Fibroblast of pulmonary artery (primary cell): ENCODE measurements around the gene LCE7A.

ENCODE experiments used
- DNase-seq: peaks from one replicate; pipeline ENCODE4 v3.0.0-alpha.2; 2010; ENCODE audit warnings: low read depth
- H3K4me3 ChIP-seq: replicated peaks from 2 replicates; pipeline ENCODE4 v1.5.1; 2011; ENCODE audit warnings: low read depth, mild to moderate bottlenecking, control low read depth, low read length, moderate library complexity
- TF ChIP-seq, protein P1 (sequence below): IDR thresholded peaks from 2 replicates; pipeline ENCODE4 v1.5.1; 2011; ENCODE audit warnings: mild to moderate bottlenecking, control low read depth, low read length, inconsistent platforms; ENCODE audit errors: missing control alignments

The LCE7A gene, protein sequence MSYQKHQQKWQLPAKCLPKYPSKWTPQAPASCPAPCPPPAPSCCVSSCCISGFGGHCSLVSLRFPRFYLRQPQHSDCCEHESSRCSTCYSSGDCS

DNA sequence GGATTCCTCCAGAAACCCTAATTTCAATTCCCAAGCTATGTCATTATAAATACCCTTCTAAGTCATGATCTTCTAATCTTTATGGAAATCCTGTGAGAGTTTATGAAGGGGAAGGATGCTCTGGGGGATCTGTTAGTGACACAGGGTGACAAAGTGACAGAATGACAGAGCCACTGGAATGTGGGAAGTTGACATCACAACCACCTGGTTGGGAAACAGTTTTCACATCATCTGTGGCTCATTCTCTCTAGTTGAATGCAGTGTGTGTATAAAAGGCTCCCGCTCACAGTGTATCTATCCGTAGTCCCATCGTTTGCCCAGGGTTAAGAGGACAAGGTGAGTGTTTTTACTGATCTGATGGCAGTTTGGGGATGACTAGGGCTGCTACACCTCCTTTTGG is at the start of gene LCE7A:
Gene LCE7A, plus strand, starts transcription at position 301 of the 400 bp plus-strand sequence. CDS start 702 bp downstream, outside the sequence.
- no peak for DNase-seq
- TF ChIP-seq, protein P1, sequence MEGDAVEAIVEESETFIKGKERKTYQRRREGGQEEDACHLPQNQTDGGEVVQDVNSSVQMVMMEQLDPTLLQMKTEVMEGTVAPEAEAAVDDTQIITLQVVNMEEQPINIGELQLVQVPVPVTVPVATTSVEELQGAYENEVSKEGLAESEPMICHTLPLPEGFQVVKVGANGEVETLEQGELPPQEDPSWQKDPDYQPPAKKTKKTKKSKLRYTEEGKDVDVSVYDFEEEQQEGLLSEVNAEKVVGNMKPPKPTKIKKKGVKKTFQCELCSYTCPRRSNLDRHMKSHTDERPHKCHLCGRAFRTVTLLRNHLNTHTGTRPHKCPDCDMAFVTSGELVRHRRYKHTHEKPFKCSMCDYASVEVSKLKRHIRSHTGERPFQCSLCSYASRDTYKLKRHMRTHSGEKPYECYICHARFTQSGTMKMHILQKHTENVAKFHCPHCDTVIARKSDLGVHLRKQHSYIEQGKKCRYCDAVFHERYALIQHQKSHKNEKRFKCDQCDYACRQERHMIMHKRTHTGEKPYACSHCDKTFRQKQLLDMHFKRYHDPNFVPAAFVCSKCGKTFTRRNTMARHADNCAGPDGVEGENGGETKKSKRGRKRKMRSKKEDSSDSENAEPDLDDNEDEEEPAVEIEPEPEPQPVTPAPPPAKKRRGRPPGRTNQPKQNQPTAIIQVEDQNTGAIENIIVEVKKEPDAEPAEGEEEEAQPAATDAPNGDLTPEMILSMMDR = no peak
- H3K4me3 ChIP-seq = no peak within 1 kb of the TSS

DNA sequence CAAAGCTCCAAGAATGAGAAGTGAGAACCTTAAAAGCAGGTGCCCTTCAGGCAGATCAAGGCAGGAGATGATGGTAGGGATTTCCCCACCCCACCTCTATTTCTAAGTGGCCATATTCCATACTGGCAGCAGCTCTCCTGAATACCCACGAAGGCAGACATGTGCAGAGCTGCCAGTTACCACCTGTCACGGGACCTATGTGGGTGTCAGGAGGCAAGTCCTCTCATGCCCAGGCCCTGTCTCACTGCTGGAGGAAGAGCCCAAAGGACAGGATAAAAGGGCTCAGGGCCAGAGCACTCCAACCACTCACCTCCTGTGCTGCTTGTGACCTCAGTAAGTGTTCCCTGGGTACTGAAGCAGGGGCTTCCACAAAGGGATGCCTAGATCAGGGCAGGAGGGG is 48.7 kb upstream of the LCE7A start:
- no peak for DNase-seq
- TF ChIP-seq, protein P1 = no peak
- H3K4me3 ChIP-seq = no peak overlapping the region

DNA sequence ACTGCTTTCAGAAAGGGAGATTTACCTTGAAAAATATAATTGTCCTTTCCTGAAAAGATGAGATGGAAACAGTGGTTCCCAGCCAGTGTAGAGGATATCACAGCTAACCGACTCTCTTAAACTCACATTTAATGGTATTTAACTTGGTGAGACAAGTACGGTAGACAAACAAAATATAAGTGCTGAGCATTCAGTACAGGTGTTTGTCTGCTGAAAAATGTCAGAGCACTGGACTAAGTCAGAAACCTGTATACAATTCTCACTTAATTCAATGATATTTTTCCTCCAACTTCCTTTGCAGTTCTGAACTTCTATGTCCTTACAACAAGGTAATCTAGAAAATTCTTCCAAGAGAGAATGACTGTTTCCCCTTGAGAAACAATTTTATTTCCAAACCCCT is 48.1 kb upstream of the LCE7A start, which contains the start of gene LCE1B:
Gene LCE1B, plus strand, starts transcription at position 301 of the 400 bp plus-strand sequence. CDS start 476 bp downstream, outside the sequence.
- TF ChIP-seq, protein P1 = no peak

DNA sequence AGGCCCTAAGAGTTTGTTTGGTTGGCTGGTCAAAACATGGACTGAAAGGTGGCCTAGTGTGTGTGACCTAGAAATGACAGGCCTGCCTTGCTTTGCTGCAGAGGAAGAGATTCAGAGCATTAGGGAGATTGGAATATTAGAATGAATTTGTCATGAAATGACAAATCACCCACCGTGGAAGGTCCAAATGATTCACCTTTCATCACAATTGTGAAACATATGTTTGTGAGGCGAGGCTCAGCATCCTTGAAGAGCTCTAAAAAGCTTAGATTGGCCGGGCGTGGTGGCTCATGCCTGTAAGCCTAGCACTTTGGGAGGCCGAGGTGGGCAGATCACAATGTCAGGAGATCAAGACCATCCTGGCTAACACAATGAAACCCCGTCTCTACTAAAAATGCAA is 42.5 kb upstream of the LCE7A start:
- TF ChIP-seq, protein P1 = no peak
- DNase-seq = no peak
- no peak overlapping the region for H3K4me3 ChIP-seq

More for the DNA sequence above, 48.1 kb upstream of the LCE7A start, which contains the start of gene LCE1B:
- DNase-seq = no peak
- H3K4me3 ChIP-seq = no peak within 1 kb of the TSS

DNA sequence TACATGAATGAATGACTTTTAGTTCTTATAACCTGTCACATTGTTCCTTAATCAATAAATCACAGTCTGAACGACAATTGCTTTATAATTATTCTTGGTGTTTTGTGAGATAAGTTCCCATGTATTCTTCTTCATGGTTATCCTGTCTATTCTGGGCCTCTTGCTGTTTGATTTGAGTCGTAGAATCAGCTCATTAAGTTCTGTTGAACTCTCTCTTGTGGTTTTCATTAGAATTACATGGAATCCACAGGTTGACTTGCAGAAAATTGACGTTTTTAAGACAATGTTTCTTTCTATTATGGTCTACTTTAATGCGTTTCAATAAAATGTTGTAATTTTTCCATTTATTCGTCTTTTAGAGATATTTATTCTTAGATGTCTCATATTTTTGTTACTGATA is 36.5 kb upstream of the LCE7A start:
- DNase-seq = no peak
- H3K4me3 ChIP-seq = no peak overlapping the region
- TF ChIP-seq, protein P1 = no peak

DNA sequence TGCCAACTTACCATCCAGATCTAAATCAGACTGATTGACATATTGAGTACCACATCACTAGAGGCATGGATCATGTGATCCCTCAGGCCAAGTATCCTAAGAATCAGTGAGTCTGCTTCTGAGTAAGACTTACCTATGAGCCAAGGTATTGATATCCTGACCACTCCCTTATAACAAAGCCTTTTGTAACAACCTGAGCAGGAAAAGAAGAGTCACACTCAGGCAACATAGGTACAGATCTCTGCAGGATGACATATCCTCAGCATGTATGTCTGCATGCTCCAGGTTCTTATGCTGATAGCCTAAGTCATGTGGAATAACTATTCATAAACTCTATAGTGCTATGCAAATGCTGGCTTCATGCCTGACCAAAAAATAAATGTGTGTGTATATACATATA is 34.8 kb upstream of the LCE7A start:
- DNase-seq = no peak
- TF ChIP-seq, protein P1 = no peak
- no peak overlapping the region for H3K4me3 ChIP-seq

DNA sequence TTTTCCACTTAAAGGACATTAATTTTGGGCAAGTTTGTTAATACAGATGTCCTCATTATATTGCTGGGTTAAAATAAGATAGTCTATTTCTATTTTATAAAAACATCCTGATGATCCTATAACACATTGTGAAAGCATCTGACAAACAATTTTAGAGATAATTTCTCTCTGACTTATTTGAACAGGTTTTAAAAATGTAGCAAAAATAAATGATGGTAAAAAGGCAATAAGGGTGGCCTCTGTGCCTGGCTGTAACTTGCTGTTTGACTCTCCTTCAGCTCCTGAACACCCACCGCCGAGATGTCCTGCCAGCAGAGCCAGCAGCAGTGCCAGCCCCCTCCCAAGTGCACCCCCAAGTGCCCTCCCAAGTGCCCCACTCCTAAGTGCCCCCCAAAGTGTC is 32.6 kb upstream of the LCE7A start, which contains the start of gene LCE1A:
Gene LCE1A, plus strand, starts transcription at position 301 of the 400 bp plus-strand sequence. Its CDS starts 0 bp downstream, at position 301.
- no peak for DNase-seq
- H3K4me3 ChIP-seq = no peak within 1 kb of the TSS
- TF ChIP-seq, protein P1 = no peak
